ENCODE measurements around the gene LZTS3.

GRCh38 chr20:3209257-3209945 lies 36.1 kb upstream of the LZTS3 start, which contains the start of gene ITPA:
- TF ChIP-seq CTCF (IDR thresholded peaks at IDR 0.05) (peak in 1 of 5 experiments; percentile 13), POLR2A (IDR thresholded peaks at IDR 0.05) (peak; percentile 15), POLR2AphosphoS5 (IDR thresholded peaks at IDR 0.05) (peak in 1 of 3 donors; percentile 19), EP300 (IDR thresholded peaks at IDR 0.05; ENCODE audit: low read depth) (no peak)
